Gastrocnemius medialis (tissue), 4 donors: ENCODE results near the gene PPME1.

Source experiments
- CTCF ChIP-seq, 5 experiments: fragments of 450-650 bp in 3 of 5; fragments of 200-600 bp in 2 of 5; sonication (generic) in 2 of 5; IDR thresholded peaks in 4 of 5; conservative IDR thresholded peaks in 1 of 5; 1 replicate in 4 of 5; 2 replicates in 1 of 5; pipeline ENCODE4 v1.5.1; 2016 to 2019; ENCODE audit warnings: antibody characterized with exemption in 5 of 5, mild to moderate bottlenecking in 3 of 5, moderate library complexity in 3 of 5
- POLR2A ChIP-seq, 2 donors: fragments of 450-650 bp; IDR thresholded peaks; one replicate each; pipeline ENCODE4 v1.6.1; 2017; ENCODE audit warnings: antibody characterized with exemption in 2 of 2, mild to moderate bottlenecking in 2 of 2, moderate library complexity in 2 of 2

- TF ChIP-seq POLR2A (IDR thresholded peaks at IDR 0.05) (no peak), CTCF (IDR thresholded peaks at IDR 0.05 in 4 of 5, conservative IDR thresholded peaks at IDR 0.05 in 1 of 5) (no peak)
Observed at GRCh38 chr11:74288911-74289310, 117.8 kb downstream of the PPME1 start.
